Gastrocnemius medialis (tissue), 4 donors: Measurements from ENCODE around the gene RAB3GAP1. TPM values are rescaled to one million over a fixed set of nuclear protein-coding genes. Genes with fewer than 3 reads are reported as not detected.
"Not testable (repeated sequence)": the region's sequence is repeated elsewhere in the genome, so short reads cannot be mapped to it uniquely, and the experiment has no call there.

Source experiments
- ATAC-seq, 2 donors: fragments of 150-250 bp; one replicate each; pipeline ENCODE4 v1.9.1; 2016
- DNase-seq, 2 donors: peaks; one replicate each; pipeline ENCODE4 v3.0.0-alpha.2; 2019
- H3K27ac ChIP-seq, 4 donors: fragments of 200-600 bp; sonication (generic); 1 replicate in 1 of 4; 2 replicates in 3 of 4; pipeline ENCODE4 v1.5.1; 2016 to 2018; ENCODE audit warnings: mild to moderate bottlenecking in 2 of 4, moderate library complexity in 1 of 4
- H3K27me3 ChIP-seq, 3 donors: fragments of 200-600 bp; sonication (generic) in 2 of 3; 1 replicate in 1 of 3; 2 replicates in 2 of 3; pipeline versions ENCODE4 v1.5.1 to v1.6.0; 2016 to 2019; ENCODE audit warnings: mild to moderate bottlenecking in 1 of 3, moderate library complexity in 1 of 3
- H3K36me3 ChIP-seq, 2 donors: fragments of 200-600 bp; sonication (generic) in 1 of 2; one replicate each; pipeline ENCODE4 v1.5.1; 2017 to 2018
- H3K4me1 ChIP-seq, 2 donors: fragments of 200-600 bp; sonication (generic) in 1 of 2; one replicate each; pipeline ENCODE4 v1.5.1; 2016 to 2017; ENCODE audit warnings: mild to moderate bottlenecking in 2 of 2
- H3K4me3 ChIP-seq, 4 donors: fragments of 200-600 bp; sonication (generic) in 3 of 4; 1 replicate in 1 of 4; 2 replicates in 3 of 4; pipeline ENCODE4 v1.5.1; 2016 to 2019; ENCODE audit warnings: mild to moderate bottlenecking in 2 of 4
- H3K9me3 ChIP-seq, 3 donors: fragments of 200-600 bp; sonication (generic) in 2 of 3; 1 replicate in 1 of 3; 2 replicates in 2 of 3; pipeline ENCODE4 v1.5.1; 2016 to 2019
- POLR2A ChIP-seq, 2 donors: fragments of 450-650 bp; IDR thresholded peaks; one replicate each; pipeline ENCODE4 v1.6.1; 2017; ENCODE audit warnings: antibody characterized with exemption in 2 of 2, mild to moderate bottlenecking in 2 of 2, moderate library complexity in 2 of 2
- in situ Hi-C, 4 donors: fragments of 200-750 bp; cut with MboI; loops; one replicate each; pipeline versions ENCODE4 v1.15.0 to v1.8.0; 2017; ENCODE audit warnings: low sequenced_read_pairs in 4 of 4
- intact Hi-C: fragments of 100-400 bp; cut with DNase I; formaldehyde crosslinking; loops from one replicate; pipeline ENCODE4 v1.15.1; 2023; ENCODE audit warnings: low total_unique reads
- total RNA-seq, 4 donors: library from RNA; depleted of rRNA; stranded (reverse); fragments of >200 nt; gene quantifications; one replicate each; pipeline versions ENCODE4 v1.1.0 to v1.2.3, GENCODE V29; 2016
- TF ChIP-seq, protein P1 (sequence below), 5 experiments: fragments of 450-650 bp in 3 of 5; fragments of 200-600 bp in 2 of 5; sonication (generic) in 2 of 5; IDR thresholded peaks in 4 of 5; conservative IDR thresholded peaks in 1 of 5; 1 replicate in 4 of 5; 2 replicates in 1 of 5; pipeline ENCODE4 v1.5.1; 2016 to 2019; ENCODE audit warnings: antibody characterized with exemption in 5 of 5, mild to moderate bottlenecking in 3 of 5, moderate library complexity in 3 of 5

RAB3GAP1 gene
- total RNA-seq, 4 donors from 2014 or later, result 44.3 to 51.7 (median 46.5) TPM

DNA sequence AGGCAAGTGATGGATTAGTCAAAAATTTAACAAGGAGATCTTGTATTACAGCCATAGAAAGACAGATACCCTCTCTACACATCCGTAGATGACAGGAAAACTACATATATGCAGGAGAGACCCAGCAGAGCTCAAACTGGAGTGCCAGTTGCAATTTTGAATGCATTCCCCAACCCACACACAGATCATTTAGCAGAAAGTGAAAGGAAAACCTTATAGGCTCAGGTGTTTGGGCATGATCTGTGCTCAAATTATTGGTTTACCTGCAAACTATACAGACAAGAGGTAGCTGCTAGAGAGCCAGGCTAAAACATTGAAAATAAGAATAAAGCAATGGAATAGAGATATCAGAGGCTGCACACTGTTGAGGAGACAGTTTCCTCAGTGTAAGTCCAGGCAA, 51.8 kb downstream of the RAB3GAP1 start:
- no peak for DNase-seq
- in situ Hi-C loops (no loop called here), intact Hi-C loops (no loop called here)
- Histone ChIP-seq H3K9me3 (no peaks in the 10 kb centered on the region), H3K4me1 (peaks cover 0 to 9% of the 10 kb centered on the region in 2 donors), H3K36me3 (no peaks in the 10 kb centered on the region), H3K27ac (no peak overlapping the region), H3K4me3 (no peak overlapping the region), H3K27me3 (no peaks in the 10 kb centered on the region)
- ATAC-seq, result no peak
- TF ChIP-seq POLR2A (IDR thresholded peaks at IDR 0.05), result no peak
- TF ChIP-seq, protein P1, sequence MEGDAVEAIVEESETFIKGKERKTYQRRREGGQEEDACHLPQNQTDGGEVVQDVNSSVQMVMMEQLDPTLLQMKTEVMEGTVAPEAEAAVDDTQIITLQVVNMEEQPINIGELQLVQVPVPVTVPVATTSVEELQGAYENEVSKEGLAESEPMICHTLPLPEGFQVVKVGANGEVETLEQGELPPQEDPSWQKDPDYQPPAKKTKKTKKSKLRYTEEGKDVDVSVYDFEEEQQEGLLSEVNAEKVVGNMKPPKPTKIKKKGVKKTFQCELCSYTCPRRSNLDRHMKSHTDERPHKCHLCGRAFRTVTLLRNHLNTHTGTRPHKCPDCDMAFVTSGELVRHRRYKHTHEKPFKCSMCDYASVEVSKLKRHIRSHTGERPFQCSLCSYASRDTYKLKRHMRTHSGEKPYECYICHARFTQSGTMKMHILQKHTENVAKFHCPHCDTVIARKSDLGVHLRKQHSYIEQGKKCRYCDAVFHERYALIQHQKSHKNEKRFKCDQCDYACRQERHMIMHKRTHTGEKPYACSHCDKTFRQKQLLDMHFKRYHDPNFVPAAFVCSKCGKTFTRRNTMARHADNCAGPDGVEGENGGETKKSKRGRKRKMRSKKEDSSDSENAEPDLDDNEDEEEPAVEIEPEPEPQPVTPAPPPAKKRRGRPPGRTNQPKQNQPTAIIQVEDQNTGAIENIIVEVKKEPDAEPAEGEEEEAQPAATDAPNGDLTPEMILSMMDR (IDR thresholded peaks at IDR 0.05 in 4 of 5, conservative IDR thresholded peaks at IDR 0.05 in 1 of 5), result no peak

DNA sequence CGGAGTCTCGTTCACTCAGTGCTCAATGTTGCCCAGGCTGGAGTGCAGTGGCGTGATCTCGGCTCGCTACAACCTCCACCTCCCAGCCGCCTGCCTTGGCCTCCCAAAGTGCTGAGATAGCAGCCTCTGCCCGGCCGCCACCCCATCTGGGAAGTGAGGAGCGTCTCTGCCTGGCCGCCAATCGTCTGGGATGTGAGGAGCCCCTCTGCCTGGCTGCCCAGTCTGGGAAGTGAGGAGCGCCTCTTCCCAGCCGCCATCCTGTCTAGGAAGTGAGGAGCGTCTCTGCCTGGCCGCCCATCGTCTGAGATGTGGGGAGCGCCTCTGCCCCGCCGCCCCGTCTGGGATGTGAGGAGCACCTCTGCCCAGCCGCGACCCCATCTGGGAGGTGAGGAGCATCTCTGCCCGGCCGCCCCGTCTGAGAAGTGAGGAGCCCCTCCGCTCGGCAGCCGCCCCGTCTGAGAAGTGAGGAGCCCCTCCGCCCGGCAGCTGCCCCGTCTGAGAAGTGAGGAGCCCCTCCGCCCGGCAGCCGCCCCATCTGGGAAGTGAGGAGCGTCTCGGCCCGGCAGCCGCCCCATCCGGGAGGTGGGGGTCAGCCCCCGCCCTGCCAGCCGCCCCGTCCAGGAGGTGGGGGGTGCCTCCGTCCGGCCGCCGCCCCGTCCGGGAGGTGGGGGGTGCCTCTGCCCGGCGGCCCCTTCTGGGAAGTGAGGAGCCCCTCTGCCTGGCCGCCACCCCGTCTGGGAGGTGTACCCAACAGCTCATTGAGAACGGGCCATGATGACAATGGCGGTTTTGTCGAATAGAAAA, 53.6 kb downstream of the RAB3GAP1 start:
- ATAC-seq, DNase-seq, H3K4me3 ChIP-seq, H3K36me3 ChIP-seq, intact Hi-C loops, in situ Hi-C loops, H3K4me1 ChIP-seq, H3K27ac ChIP-seq, H3K9me3 ChIP-seq, H3K27me3 ChIP-seq: not testable (repeated sequence)

DNA sequence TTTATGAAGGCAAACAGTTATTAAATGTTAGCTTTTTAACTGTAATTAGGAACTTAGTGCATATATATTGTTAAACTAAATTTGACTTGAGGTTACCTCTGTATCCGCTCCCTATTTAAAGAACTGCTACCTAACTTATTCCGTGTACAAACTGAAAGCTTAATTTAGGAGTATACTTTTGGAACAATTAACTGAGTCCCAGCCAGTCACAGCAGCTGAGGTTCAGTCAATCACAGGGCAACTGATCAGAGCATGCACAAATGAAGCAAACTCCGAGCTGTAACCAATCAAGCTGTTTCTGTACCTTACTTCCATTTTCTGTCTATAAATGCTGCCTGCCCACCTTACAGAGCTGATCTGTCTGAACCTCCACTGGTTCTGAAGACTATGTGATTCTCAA, 61.2 kb downstream of the RAB3GAP1 start:
- intact Hi-C loops, result no loop called here
- Histone ChIP-seq H3K4me3 (no peak overlapping the region), H3K27me3 (no peaks in the 10 kb centered on the region), H3K4me1 (no peaks in the 10 kb centered on the region), H3K27ac (peak overlapping the region in 2 of 4 donors; percentile 2 to 51), H3K36me3 (peaks cover 0 to 19% of the 10 kb centered on the region in 2 donors), H3K9me3 (no peaks in the 10 kb centered on the region)
- in situ Hi-C loops, result no loop called here
- no peak for TF ChIP-seq POLR2A (IDR thresholded peaks at IDR 0.05)
- TF ChIP-seq, protein P1 (IDR thresholded peaks at IDR 0.05 in 4 of 5, conservative IDR thresholded peaks at IDR 0.05 in 1 of 5), result no peak
- peak in 1 of 2 donors; percentile 68 for ATAC-seq
- DNase-seq, result no peak

DNA sequence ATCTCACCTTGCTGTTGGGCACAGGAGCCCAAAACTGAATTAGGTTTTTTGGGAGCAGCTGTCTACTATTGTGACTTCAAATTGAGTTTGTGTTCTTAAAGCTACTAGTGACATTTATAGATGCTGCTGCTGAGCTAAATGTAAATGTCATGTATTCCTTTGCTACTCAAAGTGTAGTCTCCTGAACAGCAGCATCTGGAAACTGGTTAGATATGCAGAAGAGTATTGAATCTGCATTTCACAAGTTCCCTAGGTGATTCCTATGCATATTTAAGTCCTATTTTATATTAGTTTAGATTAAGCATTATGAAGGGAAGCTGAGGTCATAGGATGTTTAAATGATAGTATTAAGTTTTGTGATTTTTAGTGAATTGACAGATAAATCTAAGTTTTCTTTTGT, 67.5 kb downstream of the RAB3GAP1 start:
- TF ChIP-seq, protein P1 (IDR thresholded peaks at IDR 0.05 in 4 of 5, conservative IDR thresholded peaks at IDR 0.05 in 1 of 5), result no peak
- no peak for TF ChIP-seq POLR2A (IDR thresholded peaks at IDR 0.05)
- DNase-seq (no peak), ATAC-seq (no peak)
- H3K9me3 ChIP-seq, result no peaks in the 10 kb centered on the region
- intact Hi-C loops (no loop called here), in situ Hi-C loops (no loop called here)
- H3K4me3 ChIP-seq, result no peak overlapping the region
- no peaks in the 10 kb centered on the region for H3K27me3 ChIP-seq
- peaks cover 0 to 19% of the 10 kb centered on the region in 2 donors for H3K36me3 ChIP-seq
- no peak overlapping the region for H3K27ac ChIP-seq
- peaks cover 12 to 19% of the 10 kb centered on the region in 2 donors for H3K4me1 ChIP-seq

DNA sequence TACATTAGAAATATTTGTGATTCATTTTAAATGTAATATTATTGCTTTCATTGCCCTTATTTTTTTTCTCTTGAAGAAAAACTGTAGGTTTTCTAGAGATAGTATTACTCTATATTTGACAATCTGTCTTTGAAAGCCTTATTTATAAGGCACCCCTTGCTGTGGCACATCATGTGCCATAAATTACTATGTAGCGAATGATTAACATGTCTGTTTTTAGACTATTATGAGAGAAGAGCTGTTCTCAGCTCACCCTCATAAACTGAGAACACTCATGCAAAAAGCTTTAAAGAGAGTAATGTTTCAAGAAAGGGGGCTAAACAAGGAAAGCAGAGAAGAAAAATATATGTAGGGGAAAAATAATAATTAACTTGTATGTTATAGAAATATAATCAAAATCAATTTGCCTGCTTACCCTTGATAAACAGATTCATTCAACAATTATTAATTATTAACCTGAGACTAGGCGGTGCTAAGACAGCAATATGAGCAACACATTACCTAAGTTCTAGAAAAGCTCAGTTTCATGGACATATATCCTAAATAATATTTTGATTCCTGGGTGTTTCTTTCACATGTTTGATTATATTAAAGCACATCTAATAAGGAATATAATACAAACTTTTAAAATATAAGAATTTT, 69.0 kb downstream of the RAB3GAP1 start:
- intact Hi-C loops, result no loop called here
- Histone ChIP-seq H3K9me3 (no peaks in the 10 kb centered on the region), H3K27ac (peak overlapping the region in 3 of 4 donors; percentile 9 to 59 (median 40)), H3K4me3 (no peak overlapping the region), H3K27me3 (no peaks in the 10 kb centered on the region), H3K36me3 (peaks cover 0 to 22% of the 10 kb centered on the region in 2 donors), H3K4me1 (peaks cover 12 to 19% of the 10 kb centered on the region in 2 donors)
- no peak for DNase-seq
- TF ChIP-seq, protein P1 (IDR thresholded peaks at IDR 0.05 in 4 of 5, conservative IDR thresholded peaks at IDR 0.05 in 1 of 5), result no peak
- TF ChIP-seq POLR2A (IDR thresholded peaks at IDR 0.05), result no peak
- peak in 1 of 2 donors; percentile 54 for ATAC-seq
- in situ Hi-C loops, result no loop called here

DNA sequence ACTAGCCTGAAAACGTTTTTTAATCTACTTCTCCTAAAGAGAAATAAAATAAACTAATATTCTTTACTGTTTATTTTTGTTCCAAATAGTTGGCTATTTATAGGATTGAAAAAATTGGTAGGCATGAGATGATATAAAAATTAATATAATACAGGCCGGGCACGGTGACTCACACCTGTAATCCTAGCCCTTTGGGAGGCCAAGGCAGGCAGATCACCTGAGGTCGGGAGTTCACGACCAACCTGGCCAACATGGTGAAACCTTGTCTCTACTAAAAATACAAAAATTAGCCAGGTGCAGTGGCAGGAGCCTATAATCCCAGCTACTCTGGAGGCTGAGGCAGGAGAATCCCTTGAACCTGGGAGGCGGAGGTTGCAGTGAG, 69.6 kb downstream of the RAB3GAP1 start:
- intact Hi-C loops, H3K27me3 ChIP-seq, H3K9me3 ChIP-seq, H3K4me3 ChIP-seq, in situ Hi-C loops: not testable (repeated sequence)
- ATAC-seq (peak in 1 of 2 donors; percentile 44), DNase-seq (peak in 1 of 2 donors; percentile 29)
- H3K4me1 ChIP-seq, result peaks cover 12 to 19% of the 10 kb centered on the region in 2 donors
- H3K36me3 ChIP-seq, result peaks cover 0 to 27% of the 10 kb centered on the region in 2 donors
- H3K27ac ChIP-seq, result peak overlapping the region in 1 of 4 donors; percentile 59
